HepG2 (cell line): ENCODE results near the gene APBB2. TPM values are rescaled to one million over a fixed set of nuclear protein-coding genes. Genes with fewer than 3 reads are reported as not detected.
A peak's percentile ranks its signal among the peaks of the same experiment; 100 is the strongest.

ENCODE experiments used
- ATAC-seq: fragments of 200-7000 bp; cut with Tn5 transposase; 3 replicates; pipeline ENCODE4 v1.9.1; 2020; ENCODE audit warnings: mild to moderate bottlenecking, moderate library complexity
- BruUV-seq: library from RNA; stranded (reverse); fragments of 400-500 nt; replicated peaks from 2 replicates; lab custom pipeline; 2021; lab: Mats Ljungman, UMichigan
- CTCF ChIA-PET: fragments of 300-600 bp; formaldehyde crosslinking; extraction: SDS; loops from one replicate; lab custom pipeline; 2021; ENCODE audit warnings: low total read pairs, inconsistent platforms, low intra/inter-chr PET ratio; lab: Yijun Ruan, JAX
- POLR2A ChIA-PET: fragments of 350-600 bp; sonication (Branson Sonifier 250); formaldehyde crosslinking; loops from one replicate; lab custom pipeline; 2020; ENCODE audit warnings: antibody characterized with exemption, inconsistent platforms; lab: Yijun Ruan, JAX
- DNase-seq: peaks from one replicate; pipeline ENCODE4 v3.0.0-alpha.2; 2015; ENCODE audit warnings: low spot score
- FAIRE-seq: peaks from 3 replicates; lab custom pipeline; 2011; peaks lifted over from hg19 to GRCh38; lab: Jason Lieb, UNC
- H2AFZ ChIP-seq: one replicate; pipeline ENCODE4 v1.6.1; 2011; ENCODE audit warnings: low read length, inconsistent platforms
- H3K27ac ChIP-seq: fragments of 300-600 bp; 3 replicates; pipeline ENCODE4 v1.8.0; 2011; ENCODE audit warnings: mixed run types, mild to moderate bottlenecking, mixed read lengths, low read length, inconsistent platforms; ENCODE audit not compliant: insufficient read depth; ENCODE audit errors: extremely low read length
- H3K27me3 ChIP-seq, 2 experiments: fragments of 200-600 bp in 1 of 2; 2 replicates in 1 of 2; 3 replicates in 1 of 2; pipeline versions ENCODE4 v1.6.0 to v1.8.0; 2011; ENCODE audit warnings: low read length in 2 of 2, mild to moderate bottlenecking in 2 of 2, moderate library complexity in 2 of 2, inconsistent platforms in 1 of 2; ENCODE audit not compliant: insufficient read depth in 2 of 2, control insufficient read depth in 1 of 2
- H3K36me3 ChIP-seq, 2 experiments: fragments of 200-600 bp in 1 of 2; replicated peaks in 1 of 2; 2 replicates in 1 of 2; 3 replicates in 1 of 2; pipeline versions ENCODE4 v1.5.1 to v1.8.0; 2011; ENCODE audit warnings: low read length in 2 of 2, inconsistent platforms in 1 of 2; ENCODE audit not compliant: insufficient read depth in 2 of 2, control insufficient read depth in 1 of 2
- H3K4me1 ChIP-seq: 2 replicates; pipeline ENCODE4 v1.5.1; 2012; ENCODE audit warnings: low read length, inconsistent platforms; ENCODE audit not compliant: insufficient read depth
- H3K4me2 ChIP-seq: 2 replicates; pipeline ENCODE4 v1.6.0; 2011; ENCODE audit warnings: low read depth, low read length, inconsistent platforms
- H3K4me3 ChIP-seq, 3 experiments: fragments of 200-600 bp in 1 of 3; sonication (generic), shearing (Covaris generic) in 1 of 3; replicated peaks in 1 of 3; 2 replicates each; pipeline ENCODE4 v1.5.1; 2011 to 2016; ENCODE audit warnings: low read length in 3 of 3, inconsistent platforms in 2 of 3, low read depth in 2 of 3, mild to moderate bottlenecking in 2 of 3, control low read depth in 1 of 3, mixed read lengths in 1 of 3; ENCODE audit not compliant: insufficient read depth in 1 of 3
- H3K79me2 ChIP-seq: one replicate; pipeline ENCODE4 v1.6.1; 2011; ENCODE audit warnings: low read length, inconsistent platforms; ENCODE audit not compliant: insufficient read depth
- H3K9ac ChIP-seq: 2 replicates; pipeline ENCODE4 v1.6.0; 2011; ENCODE audit warnings: mild to moderate bottlenecking, low read depth, low read length, inconsistent platforms; ENCODE audit not compliant: insufficient read depth
- H3K9me3 ChIP-seq: 2 replicates; pipeline ENCODE4 v1.5.1; 2012; ENCODE audit warnings: mild to moderate bottlenecking, low read length
- H4K20me1 ChIP-seq: 2 replicates; pipeline ENCODE4 v1.6.0; 2011; ENCODE audit warnings: inconsistent platforms, mild to moderate bottlenecking, low read length, moderate library complexity; ENCODE audit not compliant: insufficient read depth
- BRCA1 ChIP-seq: sonication (generic); formaldehyde crosslinking; IDR thresholded peaks from 2 replicates; pipeline ENCODE4 v1.4.0; 2020; ENCODE audit warnings: missing genetic modification reagents
- EHMT2 ChIP-seq: fragments of 200-600 bp; sonication (generic); IDR thresholded peaks from 2 replicates; pipeline ENCODE4 v1.7.0; 2017; ENCODE audit warnings: antibody characterized with exemption, low read depth, low read length, borderline replicate concordance
- MAF1 ChIP-seq: sonication (generic); formaldehyde crosslinking; IDR thresholded peaks from 2 replicates; pipeline ENCODE4 v1.5.0; 2020; ENCODE audit warnings: missing genetic modification reagents, borderline replicate concordance
- SOX13 ChIP-seq, 3 experiments: fragments of 450-650 bp in 1 of 3; sonication (generic) in 1 of 3; formaldehyde crosslinking in 1 of 3; IDR thresholded peaks in 2 of 3; conservative IDR thresholded peaks in 1 of 3; 2 replicates each; pipeline versions ENCODE4 v1.5.0 to v1.6.1; 2016 to 2020; ENCODE audit warnings: antibody characterized with exemption in 1 of 3, mild to moderate bottlenecking in 1 of 3, missing compliant biosample characterization in 1 of 3, missing genetic modification reagents in 1 of 3, moderate library complexity in 1 of 3
- ZNF652 ChIP-seq: IDR thresholded peaks from 2 replicates; pipeline ENCODE4 v1.6.1; 2016; ENCODE audit warnings: low read depth, borderline replicate concordance
- WGBS: methylation state at CpG from one replicate; pipeline ENCODE4 v1.1.6; 2017; ENCODE audit warnings: low lambda C conversion rate; 5-methylcytosine and 5-hydroxymethylcytosine counted together
- in situ Hi-C: cut with HindIII; loops from 2 replicates; pipeline ENCODE4 v1.10.0; 2017; ENCODE audit warnings: low pct_unique_long_range_greater_than_20kb; ENCODE audit not compliant: extremely low pct_ligation_motif_present
- intact Hi-C: fragments of 100-400 bp; cut with micrococcal nuclease; formaldehyde crosslinking; loops from one replicate; pipeline ENCODE4 v1.10.0; 2022; ENCODE audit not compliant: unreplicated experiment
- polyA plus RNA-seq, 8 experiments: library from polyadenylated mRNA; depleted of rRNA in 3 of 8; stranded (reverse) in 7 of 8; unstranded in 1 of 8; fragments of >200 nt; fragmentation: Illumina TruSeq in 4 of 8; extraction: Trizol in 4 of 8; gene quantifications; 2 replicates each; pipeline versions ENCODE4 v1.2.1 to v1.2.3, GENCODE V29; 2011 to 2016; ENCODE audit warnings: low read depth in 4 of 8, missing spikeins in 1 of 8, mixed read lengths in 1 of 8; ENCODE audit not compliant: insufficient read depth in 1 of 8
- total RNA-seq, 5 experiments: library from RNA; depleted of rRNA; stranded (reverse); fragments of >200 nt; fragmentation: Illumina TruSeq; extraction: Trizol; gene quantifications; 2 replicates each; pipeline ENCODE4 v1.2.3, GENCODE V29; 2016; ENCODE audit warnings: low read depth in 1 of 5
- TF ChIP-seq, protein P1 (sequence below): sonication (generic); formaldehyde crosslinking; IDR thresholded peaks from 2 replicates; pipeline ENCODE4 v1.4.0; 2020; ENCODE audit warnings: missing genetic modification reagents
- TF ChIP-seq, protein P2 (sequence below): sonication (generic); formaldehyde crosslinking; IDR thresholded peaks from 2 replicates; pipeline ENCODE4 v1.9.0; 2021; ENCODE audit warnings: missing genetic modification reagents, mild to moderate bottlenecking, borderline replicate concordance
- TF ChIP-seq, protein P3 (sequence below): sonication (generic); formaldehyde crosslinking; IDR thresholded peaks from 2 replicates; pipeline ENCODE4 v1.5.0; 2020; ENCODE audit warnings: mild to moderate bottlenecking, missing genetic modification reagents

Gene APBB2
- total and polyA plus RNA-seq, 2 of the 13 experiments (the other 11 are each of a cell fraction or from before 2014, with no cell fraction given) = 11.7 to 17.0 TPM

DNA sequence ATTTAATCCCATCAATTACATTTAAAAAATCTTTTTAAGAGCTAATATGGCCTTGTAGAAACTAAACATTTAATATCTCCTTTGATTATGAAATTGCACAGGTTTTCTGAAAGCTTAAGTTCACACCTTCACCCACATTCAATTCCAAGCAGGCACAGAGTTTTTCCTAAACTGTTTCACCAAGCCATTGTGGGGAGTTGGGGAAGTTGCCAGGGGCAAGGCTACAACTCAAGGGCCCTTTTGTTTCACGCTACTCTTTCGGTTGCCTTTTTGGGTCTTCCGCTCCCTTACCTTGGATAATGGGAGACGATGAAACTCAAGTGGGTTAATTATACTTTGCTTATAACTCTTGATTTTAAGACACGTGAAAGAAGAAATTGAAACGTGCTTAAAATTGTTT is 33.3 kb downstream of the APBB2 start (continued):
- TF ChIP-seq, protein P1, sequence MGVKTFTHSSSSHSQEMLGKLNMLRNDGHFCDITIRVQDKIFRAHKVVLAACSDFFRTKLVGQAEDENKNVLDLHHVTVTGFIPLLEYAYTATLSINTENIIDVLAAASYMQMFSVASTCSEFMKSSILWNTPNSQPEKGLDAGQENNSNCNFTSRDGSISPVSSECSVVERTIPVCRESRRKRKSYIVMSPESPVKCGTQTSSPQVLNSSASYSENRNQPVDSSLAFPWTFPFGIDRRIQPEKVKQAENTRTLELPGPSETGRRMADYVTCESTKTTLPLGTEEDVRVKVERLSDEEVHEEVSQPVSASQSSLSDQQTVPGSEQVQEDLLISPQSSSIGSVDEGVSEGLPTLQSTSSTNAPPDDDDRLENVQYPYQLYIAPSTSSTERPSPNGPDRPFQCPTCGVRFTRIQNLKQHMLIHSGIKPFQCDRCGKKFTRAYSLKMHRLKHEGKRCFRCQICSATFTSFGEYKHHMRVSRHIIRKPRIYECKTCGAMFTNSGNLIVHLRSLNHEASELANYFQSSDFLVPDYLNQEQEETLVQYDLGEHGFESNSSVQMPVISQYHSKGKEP (CRISPR knock-in tag) = no peak
- TF ChIP-seq MAF1 (CRISPR knock-in tag) = no peak
- TF ChIP-seq, protein P2, sequence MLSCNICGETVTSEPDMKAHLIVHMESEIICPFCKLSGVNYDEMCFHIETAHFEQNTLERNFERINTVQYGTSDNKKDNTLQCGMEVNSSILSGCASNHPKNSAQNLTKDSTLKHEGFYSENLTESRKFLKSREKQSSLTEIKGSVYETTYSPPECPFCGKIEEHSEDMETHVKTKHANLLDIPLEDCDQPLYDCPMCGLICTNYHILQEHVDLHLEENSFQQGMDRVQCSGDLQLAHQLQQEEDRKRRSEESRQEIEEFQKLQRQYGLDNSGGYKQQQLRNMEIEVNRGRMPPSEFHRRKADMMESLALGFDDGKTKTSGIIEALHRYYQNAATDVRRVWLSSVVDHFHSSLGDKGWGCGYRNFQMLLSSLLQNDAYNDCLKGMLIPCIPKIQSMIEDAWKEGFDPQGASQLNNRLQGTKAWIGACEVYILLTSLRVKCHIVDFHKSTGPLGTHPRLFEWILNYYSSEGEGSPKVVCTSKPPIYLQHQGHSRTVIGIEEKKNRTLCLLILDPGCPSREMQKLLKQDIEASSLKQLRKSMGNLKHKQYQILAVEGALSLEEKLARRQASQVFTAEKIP (CRISPR knock-in tag) = no peak
- no peak for TF ChIP-seq BRCA1 (CRISPR knock-in tag)
- TF ChIP-seq EHMT2 = no peak

DNA sequence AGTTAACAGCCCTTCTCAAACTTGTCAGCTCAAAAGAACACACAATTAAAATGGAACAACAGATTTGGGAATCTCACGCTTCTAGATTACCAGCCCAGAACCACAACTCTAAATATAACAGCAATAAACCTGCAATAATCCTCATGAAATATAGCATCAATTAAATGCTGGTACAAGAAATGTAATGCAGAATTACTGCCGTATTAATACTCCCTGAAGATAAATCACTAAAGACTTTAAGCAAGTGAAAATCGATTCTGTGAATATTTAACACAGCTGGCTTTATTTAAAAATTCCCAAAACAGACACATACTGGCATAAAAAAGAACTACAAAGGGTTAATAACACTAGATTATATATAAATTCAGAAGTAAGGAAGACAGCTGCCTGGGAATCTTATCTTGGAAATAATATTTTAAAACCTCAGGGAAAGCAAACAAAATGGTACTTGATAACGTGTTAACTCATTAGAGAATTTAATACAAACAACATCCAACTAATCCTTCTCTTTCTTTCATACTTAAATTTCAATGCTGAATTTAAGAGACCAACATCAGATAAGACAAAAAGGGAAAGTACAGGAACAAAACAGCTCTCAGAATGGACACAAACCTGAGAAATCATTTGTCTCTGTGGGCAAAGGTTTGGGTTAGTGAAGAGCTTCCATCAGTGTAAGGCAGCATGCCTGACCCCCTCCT is 34.7 kb downstream of the APBB2 start:
- Histone ChIP-seq H2AFZ (no peak overlapping the region), H3K36me3 (no peaks in the 10 kb centered on the region), H3K27ac (no peak overlapping the region), H3K4me2 (no peak overlapping the region), H3K4me1 (peaks cover 53% of the 10 kb centered on the region), H4K20me1 (no peaks in the 10 kb centered on the region), H3K27me3 (no peaks in the 10 kb centered on the region), H3K79me2 (peaks cover 57% of the 10 kb centered on the region), H3K4me3 (no peak overlapping the region), H3K9ac (no peak overlapping the region), H3K9me3 (no peaks in the 10 kb centered on the region)
- POLR2A ChIA-PET = no interaction called here
- CTCF ChIA-PET = no interaction called here
- BruUV-seq = no TSS peak
- DNase-seq (no peak), ATAC-seq (no peak), FAIRE-seq (no peak)
- TF ChIP-seq ZNF652 (peak; percentile 46; the same call in 1 of the 2 replicates), SOX13 (IDR thresholded peaks at IDR 0.05) (no peak), SOX13 (CRISPR knock-in tag; conservative IDR thresholded peaks at IDR 0.05 in 1 of 2, IDR thresholded peaks at IDR 0.05 in 1 of 2) (no peak)
- TF ChIP-seq, protein P3, sequence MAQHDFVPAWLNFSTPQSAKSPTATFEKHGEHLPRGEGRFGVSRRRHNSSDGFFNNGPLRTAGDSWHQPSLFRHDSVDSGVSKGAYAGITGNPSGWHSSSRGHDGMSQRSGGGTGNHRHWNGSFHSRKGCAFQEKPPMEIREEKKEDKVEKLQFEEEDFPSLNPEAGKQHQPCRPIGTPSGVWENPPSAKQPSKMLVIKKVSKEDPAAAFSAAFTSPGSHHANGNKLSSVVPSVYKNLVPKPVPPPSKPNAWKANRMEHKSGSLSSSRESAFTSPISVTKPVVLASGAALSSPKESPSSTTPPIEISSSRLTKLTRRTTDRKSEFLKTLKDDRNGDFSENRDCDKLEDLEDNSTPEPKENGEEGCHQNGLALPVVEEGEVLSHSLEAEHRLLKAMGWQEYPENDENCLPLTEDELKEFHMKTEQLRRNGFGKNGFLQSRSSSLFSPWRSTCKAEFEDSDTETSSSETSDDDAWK = no peak
- intact Hi-C loops = loop anchor here (5.0 kb wide), 1 partner anchor 33 kb away; the partner anchor contains the start of gene APBB2
- 83% methylated on average over 4 of the region's 4 CpGs for WGBS
- in situ Hi-C loops = no loop called here
